Measurements from ENCODE around the gene SPACA6. TPM values are rescaled to one million over a fixed set of nuclear protein-coding genes. Genes with fewer than 3 reads are reported as not detected.

The SPACA6 gene
- total RNA-seq, 2 donors from 2014 or later: 3.7 to 6.4 TPM

GRCh38 chr19:51726049-51726448 lies 32.9 kb downstream of the SPACA6 start:
- H3K27ac ChIP-seq: no peak overlapping the region
- H3K4me3 ChIP-seq: no peak overlapping the region
- no peaks in the 10 kb centered on the region for H3K9me3 ChIP-seq
- peaks cover 0 to 4% of the 10 kb centered on the region in 2 donors for H3K4me1 ChIP-seq
- DNase-seq (ENCODE audit: low spot score): no peak
- no peak for TF ChIP-seq CTCF (IDR thresholded peaks at IDR 0.05)
- no peaks in the 10 kb centered on the region for H3K36me3 ChIP-seq
- peaks cover 0 to 9% of the 10 kb centered on the region in 2 donors for H3K27me3 ChIP-seq

GRCh38 chr19:51727349-51727880 lies 34.3 kb downstream of the SPACA6 start:
- Histone ChIP-seq H3K4me3 (no peak overlapping the region), H3K27ac (no peak overlapping the region), H3K9me3 (no peaks in the 10 kb centered on the region), H3K4me1 (peaks cover 0 to 4% of the 10 kb centered on the region in 2 donors), H3K27me3 (peaks cover 0 to 5% of the 10 kb centered on the region in 2 donors), H3K36me3 (no peaks in the 10 kb centered on the region)
- no peak for TF ChIP-seq CTCF (IDR thresholded peaks at IDR 0.05)
- no peak for DNase-seq (ENCODE audit: low spot score)

- no peak for TF ChIP-seq CTCF (IDR thresholded peaks at IDR 0.05)
- no peaks in the 10 kb centered on the region for H3K9me3 ChIP-seq
- H3K36me3 ChIP-seq: no peaks in the 10 kb centered on the region
- no peak overlapping the region for H3K4me3 ChIP-seq
- H3K4me1 ChIP-seq: no peaks in the 10 kb centered on the region
- peaks cover 0 to 1% of the 10 kb centered on the region in 2 donors for H3K27me3 ChIP-seq
- H3K27ac ChIP-seq: no peak overlapping the region
- DNase-seq (ENCODE audit: low spot score): no peak
These were observed 36.7 kb downstream of the SPACA6 start for GRCh38 chr19:51729781-51730180.

GRCh38 chr19:51733742-51734522 lies 40.8 kb downstream of the SPACA6 start:
- DNase-seq (ENCODE audit: low spot score): no peak
- H3K9me3 ChIP-seq: no peaks in the 10 kb centered on the region
- H3K27ac ChIP-seq: no peak overlapping the region
- H3K27me3 ChIP-seq: no peaks in the 10 kb centered on the region
- no peaks in the 10 kb centered on the region for H3K36me3 ChIP-seq
- H3K4me1 ChIP-seq: no peaks in the 10 kb centered on the region
- TF ChIP-seq CTCF (IDR thresholded peaks at IDR 0.05): no peak
- H3K4me3 ChIP-seq: no peak overlapping the region

- Histone ChIP-seq H3K4me3 (no peak overlapping the region), H3K4me1 (no peaks in the 10 kb centered on the region)
- DNase-seq (ENCODE audit: low spot score): peak; percentile 81
These were observed 42.8 kb downstream of the SPACA6 start for GRCh38 chr19:51735759-51736449.

More at GRCh38 chr19:51735759-51736449, 42.8 kb downstream of the SPACA6 start:
- H3K9me3 ChIP-seq: no peaks in the 10 kb centered on the region
- no peak for TF ChIP-seq CTCF (IDR thresholded peaks at IDR 0.05)
- H3K36me3 ChIP-seq: no peaks in the 10 kb centered on the region
- H3K27ac ChIP-seq: no peak overlapping the region
- no peaks in the 10 kb centered on the region for H3K27me3 ChIP-seq
